NCI-H2227 treated with DMSO at 0.1 percent for 48 hours (cell line): ENCODE measurements around the gene NCOA1.
A peak's percentile ranks its signal among the peaks of the same experiment; 100 is the strongest.
"Not testable (repeated sequence)": the region's sequence is repeated elsewhere in the genome, so short reads cannot be mapped to it uniquely, and the experiment has no call there.

Source experiments
- DNase-seq: peaks from one replicate; lab custom pipeline; 2025; lab: John Stamatoyannopoulos, UW

Gene NCOA1

DNA sequence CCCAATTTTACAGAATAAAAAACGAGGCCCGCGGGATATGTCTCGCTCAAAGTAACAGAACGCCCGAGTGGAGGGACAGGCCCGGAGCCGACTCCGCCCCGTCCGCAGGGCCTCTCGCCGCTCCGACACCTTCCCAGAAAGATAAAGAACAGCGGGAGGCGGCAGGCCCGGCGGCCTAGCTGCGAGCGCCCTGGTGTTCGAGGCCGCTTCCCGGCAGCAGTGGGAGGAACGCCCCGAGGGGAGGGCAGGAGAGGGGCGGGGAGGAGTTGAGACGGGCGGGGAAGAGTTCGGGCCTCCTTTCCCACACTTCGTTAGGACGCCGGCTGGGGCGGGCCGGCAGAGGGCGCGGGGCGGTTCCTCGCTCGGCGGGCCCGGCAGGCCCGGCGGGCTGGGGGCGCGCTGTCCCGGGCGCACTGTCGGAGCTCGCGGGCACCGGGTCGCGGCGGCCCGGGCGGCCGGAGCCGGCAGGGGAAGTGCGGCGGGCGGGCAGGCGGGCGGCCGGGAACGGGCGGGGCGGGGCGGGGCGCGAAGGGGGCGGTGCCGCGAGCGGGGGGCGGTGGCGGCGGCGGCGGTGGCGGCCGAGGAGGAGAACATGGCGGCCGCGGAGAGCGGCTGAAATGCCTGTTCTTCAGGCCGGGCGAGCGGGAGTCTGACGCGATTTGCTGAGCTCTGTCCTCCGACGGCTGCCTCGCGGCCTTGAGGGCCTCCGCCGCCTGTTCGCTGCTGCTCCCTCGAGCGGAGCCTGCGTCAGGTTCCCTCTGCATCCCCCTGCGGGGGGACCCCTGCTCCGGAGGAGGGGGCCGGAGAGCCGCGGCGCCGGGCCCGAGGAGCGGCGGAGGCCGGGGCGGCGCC is at the start of gene NCOA1:
Gene NCOA1, plus strand, starts transcription at position 565 of the 852 bp plus-strand sequence. CDS start 167,424 bp downstream, outside the sequence.
- DNase-seq: peak; percentile 85

DNA sequence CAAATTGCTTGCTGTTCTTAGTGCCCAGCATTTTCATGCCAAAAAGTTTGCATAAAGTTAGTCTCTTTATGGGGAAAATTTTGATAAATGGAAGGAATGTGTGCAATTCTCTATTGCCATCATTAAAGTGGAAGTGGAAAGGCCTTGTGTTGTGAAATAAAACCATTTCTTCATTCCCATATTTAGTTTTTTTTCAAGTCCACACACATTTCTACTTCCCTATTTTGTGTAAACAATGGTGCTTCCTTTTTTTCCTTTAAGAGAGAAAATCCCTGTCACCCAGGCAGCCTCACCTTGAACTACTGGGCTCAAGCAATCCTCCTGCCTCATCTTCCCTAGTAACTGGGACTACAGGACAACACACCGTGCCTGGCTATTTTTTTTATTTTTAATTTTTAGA is 42.3 kb upstream of the NCOA1 start:
- no peak for DNase-seq

DNA sequence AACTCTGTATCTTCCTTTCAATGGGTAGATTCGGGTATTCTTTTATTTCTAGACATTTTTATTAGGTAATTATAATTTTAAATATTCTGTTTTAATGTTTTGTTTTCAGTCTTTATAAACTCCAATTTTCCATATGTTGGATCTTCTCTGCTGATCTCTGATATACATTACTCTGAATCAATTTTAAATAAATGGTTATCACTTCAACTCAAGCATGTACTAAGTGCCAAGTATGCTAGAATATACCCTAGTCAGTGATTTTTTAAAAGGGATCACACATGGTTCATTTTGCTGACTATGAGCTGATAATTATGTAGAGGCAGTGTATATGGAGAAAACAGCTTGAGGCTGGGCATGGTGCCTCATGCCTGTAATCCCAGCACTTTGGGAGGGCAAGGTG is 41.7 kb upstream of the NCOA1 start:
- DNase-seq: no peak

DNA sequence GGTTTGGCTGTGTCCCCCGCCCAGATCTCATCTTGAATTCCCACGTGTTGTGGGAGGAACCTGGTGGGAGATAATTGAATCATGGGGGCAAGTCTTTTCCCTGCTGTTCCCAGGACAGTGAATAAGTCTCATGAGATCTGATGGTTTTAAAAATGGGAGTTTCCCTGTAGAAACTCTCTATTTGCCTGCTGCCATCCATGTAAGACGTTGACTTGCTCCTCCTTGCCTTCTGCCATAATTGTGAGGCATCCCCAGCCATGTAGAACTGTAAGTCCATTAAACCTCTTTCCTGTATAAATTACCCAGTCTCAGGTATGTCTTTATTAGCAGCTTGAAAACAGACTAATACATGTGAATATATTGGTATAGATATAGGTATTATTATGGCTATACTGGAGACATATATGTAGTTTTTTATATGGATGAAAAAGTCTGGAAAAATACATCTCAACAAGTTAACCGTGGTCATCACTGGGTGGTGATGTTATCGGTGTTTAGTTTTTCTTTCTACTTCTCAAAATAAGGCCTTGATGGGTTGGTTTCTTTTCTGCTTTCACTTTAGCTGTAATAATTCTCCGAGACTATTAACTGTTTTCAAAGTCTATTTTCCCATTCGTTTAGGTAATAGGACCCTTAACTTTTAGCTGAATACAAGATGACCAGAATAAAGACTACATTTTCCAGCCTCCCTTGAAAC is 39.1 kb upstream of the NCOA1 start:
- DNase-seq: no peak

DNA sequence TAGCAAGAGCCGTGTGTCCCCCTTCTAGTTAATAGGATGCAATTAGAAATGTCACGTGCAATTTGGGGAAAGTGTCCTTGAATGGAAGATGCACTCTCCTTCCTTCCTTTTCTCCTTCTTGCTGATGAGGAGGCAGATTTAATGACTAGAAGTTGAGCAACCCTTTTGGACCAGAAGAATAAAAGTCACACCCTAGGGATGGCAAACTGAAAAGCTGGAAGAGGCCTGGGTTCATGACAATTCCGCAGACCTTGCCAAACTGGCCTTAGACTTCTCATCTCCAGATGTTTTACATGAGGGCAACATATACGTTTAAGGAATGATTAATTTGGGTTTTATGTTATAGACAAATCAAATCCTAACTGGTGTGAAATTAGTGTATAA is 38.6 kb upstream of the NCOA1 start:
- no peak for DNase-seq

DNA sequence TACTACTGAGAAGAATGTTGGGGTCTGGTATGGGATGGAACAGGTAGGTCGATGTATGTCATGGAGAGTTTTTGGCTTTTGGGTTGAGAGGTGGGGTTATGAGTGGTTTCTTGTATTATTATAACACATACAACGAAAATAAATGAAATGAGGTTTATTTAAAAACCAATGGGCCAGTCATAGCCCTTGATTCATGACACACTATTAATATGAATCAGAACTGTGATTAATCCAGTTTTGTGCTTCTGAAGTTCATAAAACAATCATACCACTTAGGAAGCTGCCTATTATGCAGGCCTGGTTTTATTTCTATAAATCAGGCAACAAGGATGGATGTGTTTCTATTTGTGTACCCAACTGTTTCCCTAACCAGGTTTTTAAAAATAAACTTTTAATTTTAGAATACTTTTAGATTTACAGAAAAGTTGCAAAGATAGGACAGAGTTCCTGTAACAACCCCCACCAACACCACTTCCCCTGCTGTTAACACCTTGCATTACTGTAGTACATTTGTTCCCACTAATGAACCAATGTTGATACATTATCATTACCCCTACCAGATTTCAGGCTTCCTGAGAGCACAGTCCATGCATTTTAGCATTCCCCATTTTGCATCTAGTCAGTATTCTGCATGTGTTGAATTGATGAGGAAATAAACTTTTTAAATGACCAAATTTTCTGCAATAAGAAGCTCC is 37.5 kb upstream of the NCOA1 start:
- DNase-seq: no peak

DNA sequence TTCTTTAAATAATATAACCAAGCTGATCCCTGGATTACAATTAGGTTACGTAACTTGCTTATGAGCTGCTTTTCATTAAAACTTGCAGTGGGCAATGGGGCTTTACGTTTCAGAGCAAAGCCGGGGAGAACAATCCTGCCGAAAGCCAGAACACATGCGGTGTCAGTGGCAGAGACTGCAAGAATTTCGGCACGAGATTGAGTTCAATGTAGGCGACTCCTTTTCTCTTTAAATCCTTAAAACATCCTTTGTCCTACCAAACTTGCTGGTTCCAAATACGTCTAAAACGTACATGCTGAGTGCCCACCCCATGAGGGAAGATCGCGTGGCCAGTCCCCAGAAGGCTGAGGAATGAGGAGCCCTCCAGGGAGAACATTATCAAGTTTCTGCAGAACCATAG is 36.8 kb upstream of the NCOA1 start:
- DNase-seq: peak; percentile 34

DNA sequence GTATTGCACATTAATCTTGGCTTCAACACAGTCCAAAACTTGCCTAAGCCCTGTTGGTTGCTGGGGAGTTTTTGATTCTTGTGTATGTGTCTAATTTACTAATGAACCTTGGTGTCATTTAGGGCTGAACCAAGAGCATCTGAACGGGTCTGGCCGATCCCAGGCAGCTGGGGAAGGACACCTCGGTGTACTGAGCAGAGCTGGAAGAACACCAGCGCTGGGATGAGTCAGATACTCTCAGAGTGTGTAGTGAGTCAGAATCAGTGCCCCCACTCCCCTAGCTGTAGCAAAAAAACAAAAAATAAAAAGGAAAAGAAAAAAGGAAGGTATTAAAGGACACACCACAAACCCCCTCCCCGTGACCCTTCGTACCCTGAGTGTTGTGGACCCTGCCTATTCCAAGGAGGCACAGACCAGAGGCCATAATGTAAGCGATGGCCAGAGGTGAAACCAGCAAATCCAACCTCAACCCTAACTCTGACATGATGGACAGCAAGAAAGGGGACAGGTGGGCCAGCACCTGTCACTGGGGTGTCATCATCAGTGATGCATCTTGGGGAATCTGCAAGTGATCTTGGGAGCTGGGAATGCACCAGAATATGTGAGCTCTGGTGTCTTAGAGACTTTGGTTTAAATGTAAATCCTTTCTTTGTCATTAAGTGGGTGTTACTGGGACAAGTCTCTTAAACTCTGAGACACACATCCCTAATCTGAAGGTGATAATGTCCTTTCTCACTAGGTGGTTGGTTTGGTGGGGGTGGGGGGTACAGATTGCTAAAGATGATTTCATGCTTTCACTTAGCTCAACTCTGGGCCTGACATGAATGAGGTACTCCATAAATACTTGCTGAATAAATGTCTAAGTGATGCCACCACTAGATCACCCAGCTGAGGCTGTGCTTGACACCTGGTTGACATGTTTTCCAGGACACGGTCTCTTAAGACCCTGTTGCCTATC is 34.2 kb upstream of the NCOA1 start:
- no peak for DNase-seq

DNA sequence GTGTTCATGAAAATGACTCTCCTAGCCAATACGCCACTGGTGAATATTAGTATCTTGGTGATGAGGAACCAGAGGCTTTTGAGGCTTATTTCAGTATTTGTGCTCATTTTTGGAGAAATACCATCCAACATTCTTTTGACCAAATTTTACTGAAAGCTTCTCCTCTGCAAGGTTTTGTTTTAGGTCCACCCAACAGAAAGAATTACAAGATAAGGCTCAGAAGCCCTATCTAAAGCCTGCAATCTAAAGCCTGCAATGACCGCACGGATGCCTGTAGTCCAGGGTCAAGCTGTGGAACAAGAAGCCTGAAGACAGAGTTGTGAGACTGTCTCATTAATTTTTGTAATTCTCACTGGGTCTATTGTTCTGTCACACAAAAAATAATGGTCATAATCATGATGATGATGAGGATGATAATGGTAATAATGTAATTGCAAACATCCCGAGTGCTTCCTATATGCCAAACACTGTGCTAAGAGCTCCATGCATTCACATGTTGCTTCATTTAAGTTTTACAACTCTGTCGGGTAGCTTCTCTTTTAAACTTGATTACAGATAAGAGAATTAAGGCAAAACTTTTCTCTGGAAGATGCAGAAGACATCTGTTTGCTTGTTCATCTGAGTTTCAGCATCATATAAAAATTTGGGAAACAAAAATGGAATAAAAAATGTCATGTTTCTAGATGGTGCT is 33.2 kb upstream of the NCOA1 start:
- no peak for DNase-seq

DNA sequence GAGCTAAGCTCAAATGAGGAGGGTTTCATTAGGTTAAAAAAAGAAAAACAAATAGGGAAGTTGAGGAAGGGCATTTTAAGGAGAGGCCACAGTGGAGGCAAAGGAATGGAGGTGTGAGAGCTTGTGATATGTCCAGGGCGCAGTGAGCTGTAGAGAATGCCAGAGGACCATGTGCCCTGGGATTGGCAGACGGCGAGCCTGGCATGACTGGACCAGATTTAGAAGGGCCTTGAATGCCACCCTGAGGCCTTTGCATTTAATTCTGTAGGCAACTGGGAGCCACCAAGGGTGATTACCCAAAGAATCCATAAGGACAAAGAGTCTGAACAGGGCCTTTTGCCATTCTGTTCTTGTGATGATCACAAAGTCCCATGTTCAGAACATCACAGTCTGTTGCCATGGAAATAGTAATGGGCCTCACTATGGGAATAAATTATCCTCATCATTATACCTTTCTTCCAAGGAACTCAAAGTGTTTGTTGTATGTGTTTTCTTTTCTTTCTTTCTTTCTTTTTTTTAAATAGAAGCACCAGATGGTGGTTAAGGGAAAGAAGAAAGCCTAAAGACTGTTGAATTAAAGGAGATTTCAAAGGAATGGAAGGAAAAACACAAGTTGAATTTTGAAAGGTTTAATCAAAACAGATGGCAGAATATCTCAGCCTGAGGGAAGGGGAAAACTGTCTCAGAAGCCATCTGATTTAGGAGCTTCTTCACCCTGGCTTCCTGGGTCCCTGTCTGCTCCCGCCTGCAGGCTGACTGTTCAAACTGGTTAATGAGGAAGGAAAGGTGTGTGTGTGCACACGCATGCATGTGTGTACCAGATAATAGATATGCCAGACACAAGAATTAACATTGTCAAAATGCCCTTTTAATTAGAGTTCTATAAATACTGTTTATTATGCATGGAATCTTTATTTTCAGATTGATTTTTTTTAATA is 31.6 kb upstream of the NCOA1 start:
- peak; percentile 66 for DNase-seq

DNA sequence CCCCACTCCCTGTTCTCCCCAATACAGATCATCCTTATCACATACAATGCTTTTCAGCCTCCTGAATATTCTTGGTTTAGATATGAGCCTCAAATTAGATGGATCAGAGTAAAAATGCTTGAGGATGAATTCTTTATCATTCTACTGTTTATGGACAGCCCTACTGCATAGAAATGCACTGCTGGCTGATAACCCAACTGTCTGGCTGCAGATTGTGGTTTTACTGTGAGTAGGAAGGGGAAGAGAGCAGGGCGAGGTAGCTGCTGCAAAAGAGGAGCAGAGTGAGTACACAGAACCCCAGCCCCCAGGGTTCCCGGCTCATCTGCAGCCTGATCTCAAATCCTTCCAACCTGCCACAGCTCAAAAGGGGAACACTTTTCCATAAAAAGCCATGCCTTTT is 29.4 kb upstream of the NCOA1 start:
- DNase-seq: no peak

DNA sequence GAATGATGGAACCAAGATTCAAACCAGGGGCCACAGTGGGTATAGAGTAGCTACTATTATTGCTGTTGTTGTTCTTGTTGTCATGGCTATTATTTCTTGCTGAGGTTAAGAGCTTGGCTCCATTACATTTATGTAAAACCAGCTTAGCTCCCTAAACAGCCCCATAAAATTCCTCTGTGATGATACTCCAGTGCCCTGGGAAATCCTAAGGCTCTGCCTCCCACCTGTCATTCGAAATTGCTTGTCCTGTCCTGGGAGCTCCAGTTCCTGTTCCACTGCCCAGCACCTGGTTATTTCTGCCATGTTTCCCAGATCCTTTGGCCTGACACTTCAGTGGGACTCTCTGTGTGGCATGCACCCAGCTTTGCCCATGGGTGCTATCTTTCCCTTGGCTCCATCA is 27.8 kb upstream of the NCOA1 start:
- DNase-seq: no peak

DNA sequence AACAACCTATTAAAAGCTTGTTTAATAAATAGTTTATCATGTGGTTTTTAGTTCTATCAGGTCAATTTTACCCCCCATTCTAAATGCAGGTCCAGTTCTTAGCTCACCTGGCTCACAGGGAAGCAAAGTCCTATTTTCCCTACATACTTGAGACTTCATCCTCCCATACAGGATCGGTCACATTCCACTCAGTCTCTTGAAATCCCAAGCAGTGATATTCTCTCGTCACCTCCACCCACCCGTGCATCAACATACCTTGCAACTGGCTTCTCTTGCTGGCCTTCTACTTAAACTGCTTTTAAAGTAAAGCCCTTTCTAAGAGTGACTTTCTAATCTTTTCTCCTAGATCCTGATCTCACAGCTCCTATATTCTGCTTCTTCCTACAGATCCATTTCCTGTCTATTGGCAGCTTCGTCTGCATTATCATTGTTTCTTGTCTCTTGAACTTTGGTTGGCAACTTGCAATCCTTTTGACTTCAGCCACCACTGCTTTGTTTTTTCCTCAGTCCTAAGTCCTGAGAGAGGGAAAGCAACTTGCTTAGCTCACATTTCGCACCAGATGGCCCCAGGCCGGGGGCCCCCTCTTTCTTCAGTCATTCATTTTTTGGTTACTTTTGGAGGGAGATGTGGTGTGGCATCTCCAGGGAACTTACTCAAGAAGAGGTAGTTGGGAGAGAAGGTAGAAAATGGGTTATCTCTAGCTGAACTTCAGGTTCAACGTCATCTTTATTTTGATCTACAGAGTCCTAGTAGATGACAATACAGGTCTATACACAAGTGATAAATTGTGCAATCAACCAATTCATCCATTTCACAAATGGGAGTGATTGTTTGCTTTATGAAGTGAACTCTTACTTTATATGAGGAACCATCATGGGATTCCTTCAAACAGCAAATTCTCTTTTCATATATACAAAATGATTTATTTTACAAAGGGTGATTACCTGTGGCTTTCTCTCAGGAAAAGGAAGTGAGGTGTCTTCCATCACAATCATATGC is 23.9 kb upstream of the NCOA1 start:
- DNase-seq: no peak

DNA sequence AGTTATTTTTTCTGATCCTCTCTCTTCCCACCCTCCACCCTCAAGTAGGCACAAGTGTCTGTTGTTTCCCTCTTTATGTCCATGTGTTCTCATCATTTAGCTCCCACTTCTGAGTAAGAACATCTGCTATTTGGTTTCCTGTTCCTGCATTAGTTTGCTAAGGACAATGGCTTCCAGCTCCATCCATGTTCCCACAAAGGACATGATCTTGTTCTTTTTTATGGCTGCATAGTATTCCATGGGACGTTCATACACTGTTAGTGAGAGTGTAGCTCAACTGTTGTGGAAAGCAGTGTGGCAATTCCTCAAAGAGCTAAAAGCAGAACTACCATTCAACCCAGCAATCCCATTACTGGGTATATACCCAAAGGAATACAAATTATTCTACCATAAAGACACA is 22.6 kb upstream of the NCOA1 start:
- DNase-seq: not testable (repeated sequence)

DNA sequence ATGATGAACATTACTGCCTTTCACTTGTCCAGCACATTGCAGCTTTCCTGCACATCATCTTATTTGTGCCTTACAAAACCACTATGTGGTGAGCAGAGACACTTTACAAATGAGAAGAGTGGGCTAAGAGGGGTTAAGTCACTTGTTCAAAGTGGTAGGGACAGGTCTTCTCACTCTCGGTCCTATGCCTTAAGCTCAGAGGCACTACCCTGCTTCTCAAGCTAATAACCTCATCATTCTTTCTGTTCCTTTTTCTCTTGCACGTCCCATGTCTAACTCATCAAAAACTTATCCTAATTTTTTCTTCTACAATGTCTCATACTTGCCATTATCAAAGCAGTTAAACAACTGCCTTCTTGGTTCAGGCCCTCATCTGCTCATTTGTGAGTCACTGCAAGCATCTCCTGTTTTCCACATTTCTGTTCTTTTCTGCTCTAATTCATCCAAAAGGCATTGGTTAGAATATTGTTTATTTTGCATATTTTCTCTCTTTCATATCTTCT is 21.9 kb upstream of the NCOA1 start:
- DNase-seq: no peak

DNA sequence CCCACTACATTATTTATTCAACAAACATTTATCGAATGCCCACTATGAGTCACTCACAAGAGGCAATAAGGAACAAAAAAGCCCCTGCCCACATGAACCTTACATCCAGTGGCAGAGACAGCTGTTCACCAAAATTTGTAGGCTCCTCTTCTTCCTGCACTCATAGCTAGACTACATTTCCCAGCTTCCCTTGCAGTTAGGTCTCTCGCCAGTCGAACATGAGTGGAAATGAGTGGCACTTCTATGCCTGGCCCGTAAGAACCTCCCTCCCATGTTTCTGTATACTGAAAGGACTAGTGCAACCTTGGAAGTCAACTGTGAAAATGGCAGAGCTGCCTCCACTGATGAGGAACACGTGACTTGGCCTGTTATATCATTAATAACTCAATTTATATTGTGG is 19.4 kb upstream of the NCOA1 start:
- no peak for DNase-seq

DNA sequence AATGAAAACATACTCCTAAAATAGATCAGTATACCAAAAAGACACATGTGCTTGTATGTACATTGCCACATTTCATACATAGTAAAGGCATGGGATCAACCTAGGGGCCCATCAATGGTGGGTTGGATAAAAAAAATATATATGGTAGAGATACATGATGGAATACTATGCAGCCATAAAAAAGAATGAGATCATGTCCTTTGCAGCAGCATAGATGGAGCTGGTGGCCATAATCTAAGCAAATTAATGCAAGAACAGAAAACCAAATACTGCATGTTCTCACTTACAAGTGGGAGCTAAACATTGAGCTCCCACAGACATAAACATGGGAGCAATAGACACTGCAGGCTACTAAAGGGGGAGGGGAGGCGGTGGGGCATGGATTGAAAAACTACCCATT is 18.6 kb upstream of the NCOA1 start:
- no peak for DNase-seq

DNA sequence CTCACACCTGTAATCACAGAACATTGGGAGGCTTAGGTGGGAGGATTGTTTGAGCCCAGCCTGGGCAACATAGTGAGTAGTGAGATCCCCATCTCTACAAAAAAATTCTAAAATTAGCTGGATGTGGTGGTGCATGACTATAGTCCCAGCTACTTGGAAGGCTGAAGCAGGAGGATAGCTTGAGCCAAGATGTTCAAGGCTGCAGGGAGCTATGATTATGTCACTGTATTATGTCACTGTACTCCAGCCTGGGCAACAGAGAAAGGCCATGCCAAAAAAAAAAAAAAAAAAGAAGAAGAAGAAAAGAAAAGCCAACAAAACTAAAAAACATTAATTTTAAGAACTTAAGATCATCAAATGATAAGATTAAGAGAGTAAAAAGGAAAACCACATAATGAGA is 17.4 kb upstream of the NCOA1 start:
- no peak for DNase-seq

DNA sequence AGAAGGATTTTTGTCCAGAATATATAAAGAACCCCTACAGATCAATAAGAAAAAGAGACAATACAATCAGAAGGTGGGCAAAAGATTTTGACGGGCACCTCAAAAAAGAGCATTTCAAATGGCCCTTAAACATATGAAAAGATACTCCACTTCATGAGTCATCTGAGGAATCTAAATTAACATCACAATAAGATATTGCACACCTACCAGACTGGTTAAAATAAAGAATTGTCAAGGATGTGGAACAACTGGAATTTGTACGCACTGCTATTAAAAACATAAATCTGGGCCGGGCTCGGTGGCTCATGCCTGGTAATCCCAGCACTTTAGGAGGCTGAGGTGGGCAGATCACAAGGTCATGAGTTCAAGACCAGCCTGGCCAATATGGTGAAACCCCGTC is 17.0 kb upstream of the NCOA1 start:
- no peak for DNase-seq
